ENCODE results near the gene PI4KB. TPM values are rescaled to one million over a fixed set of nuclear protein-coding genes. Genes with fewer than 3 reads are reported as not detected.
A peak's percentile ranks its signal among the peaks of the same experiment; 100 is the strongest.

The PI4KB gene
- total and polyA plus RNA-seq, 9 of the 15 experiments (the other 6 are each of a cell fraction or from before 2014, with no cell fraction given) = 3.1 to 65.4 (median 45.1) TPM

GRCh38 chr1:151370211-151370911 lies 43.1 kb upstream of the PI4KB start (continued):
- TF ChIP-seq, protein P1, sequence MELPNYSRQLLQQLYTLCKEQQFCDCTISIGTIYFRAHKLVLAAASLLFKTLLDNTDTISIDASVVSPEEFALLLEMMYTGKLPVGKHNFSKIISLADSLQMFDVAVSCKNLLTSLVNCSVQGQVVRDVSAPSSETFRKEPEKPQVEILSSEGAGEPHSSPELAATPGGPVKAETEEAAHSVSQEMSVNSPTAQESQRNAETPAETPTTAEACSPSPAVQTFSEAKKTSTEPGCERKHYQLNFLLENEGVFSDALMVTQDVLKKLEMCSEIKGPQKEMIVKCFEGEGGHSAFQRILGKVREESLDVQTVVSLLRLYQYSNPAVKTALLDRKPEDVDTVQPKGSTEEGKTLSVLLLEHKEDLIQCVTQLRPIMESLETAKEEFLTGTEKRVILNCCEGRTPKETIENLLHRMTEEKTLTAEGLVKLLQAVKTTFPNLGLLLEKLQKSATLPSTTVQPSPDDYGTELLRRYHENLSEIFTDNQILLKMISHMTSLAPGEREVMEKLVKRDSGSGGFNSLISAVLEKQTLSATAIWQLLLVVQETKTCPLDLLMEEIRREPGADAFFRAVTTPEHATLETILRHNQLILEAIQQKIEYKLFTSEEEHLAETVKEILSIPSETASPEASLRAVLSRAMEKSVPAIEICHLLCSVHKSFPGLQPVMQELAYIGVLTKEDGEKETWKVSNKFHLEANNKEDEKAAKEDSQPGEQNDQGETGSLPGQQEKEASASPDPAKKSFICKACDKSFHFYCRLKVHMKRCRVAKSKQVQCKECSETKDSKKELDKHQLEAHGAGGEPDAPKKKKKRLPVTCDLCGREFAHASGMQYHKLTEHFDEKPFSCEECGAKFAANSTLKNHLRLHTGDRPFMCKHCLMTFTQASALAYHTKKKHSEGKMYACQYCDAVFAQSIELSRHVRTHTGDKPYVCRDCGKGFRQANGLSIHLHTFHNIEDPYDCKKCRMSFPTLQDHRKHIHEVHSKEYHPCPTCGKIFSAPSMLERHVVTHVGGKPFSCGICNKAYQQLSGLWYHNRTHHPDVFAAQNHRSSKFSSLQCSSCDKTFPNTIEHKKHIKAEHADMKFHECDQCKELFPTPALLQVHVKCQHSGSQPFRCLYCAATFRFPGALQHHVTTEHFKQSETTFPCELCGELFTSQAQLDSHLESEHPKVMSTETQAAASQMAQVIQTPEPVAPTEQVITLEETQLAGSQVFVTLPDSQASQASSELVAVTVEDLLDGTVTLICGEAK (IDR thresholded peaks at IDR 0.05) = no peak
- TF ChIP-seq, protein P1 (CRISPR knock-in tag; IDR thresholded peaks at IDR 0.05) = no peak
- TF ChIP-seq DMBX1 (CRISPR knock-in tag; IDR thresholded peaks at IDR 0.05; ENCODE audit: borderline replicate concordance) = no peak
- TF ChIP-seq ARID1B (IDR thresholded peaks at IDR 0.05) = peak; percentile 65
- TF ChIP-seq, protein P2, sequence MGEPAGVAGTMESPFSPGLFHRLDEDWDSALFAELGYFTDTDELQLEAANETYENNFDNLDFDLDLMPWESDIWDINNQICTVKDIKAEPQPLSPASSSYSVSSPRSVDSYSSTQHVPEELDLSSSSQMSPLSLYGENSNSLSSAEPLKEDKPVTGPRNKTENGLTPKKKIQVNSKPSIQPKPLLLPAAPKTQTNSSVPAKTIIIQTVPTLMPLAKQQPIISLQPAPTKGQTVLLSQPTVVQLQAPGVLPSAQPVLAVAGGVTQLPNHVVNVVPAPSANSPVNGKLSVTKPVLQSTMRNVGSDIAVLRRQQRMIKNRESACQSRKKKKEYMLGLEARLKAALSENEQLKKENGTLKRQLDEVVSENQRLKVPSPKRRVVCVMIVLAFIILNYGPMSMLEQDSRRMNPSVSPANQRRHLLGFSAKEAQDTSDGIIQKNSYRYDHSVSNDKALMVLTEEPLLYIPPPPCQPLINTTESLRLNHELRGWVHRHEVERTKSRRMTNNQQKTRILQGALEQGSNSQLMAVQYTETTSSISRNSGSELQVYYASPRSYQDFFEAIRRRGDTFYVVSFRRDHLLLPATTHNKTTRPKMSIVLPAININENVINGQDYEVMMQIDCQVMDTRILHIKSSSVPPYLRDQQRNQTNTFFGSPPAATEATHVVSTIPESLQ (CRISPR knock-in tag; IDR thresholded peaks at IDR 0.05) = 0 out of 2 replicates have a peak, but pooled peaks have one; percentile 67
- no peak for TF ChIP-seq MYBL2 (IDR thresholded peaks at IDR 0.05; ENCODE audit: low read depth)
- no peak for TF ChIP-seq MYBL2 (CRISPR knock-in tag; IDR thresholded peaks at IDR 0.05; ENCODE audit: borderline replicate concordance)
- TF ChIP-seq POLR2H (tag; IDR thresholded peaks at IDR 0.05; ENCODE audit: low read depth) = no peak
- no peak for TF ChIP-seq BRD9 (IDR thresholded peaks at IDR 0.05; ENCODE audit: low read depth, partially characterized antibody)
- TF ChIP-seq HDAC1 (IDR thresholded peaks at IDR 0.05) = no peak
